HEK293T (cell line): ENCODE results near the gene PDCD2L.

Source experiments
- ARNT ChIP-seq: fragments of 450-650 bp; IDR thresholded peaks from 2 replicates; pipeline ENCODE4 v1.6.1; 2017; ENCODE audit warnings: mild to moderate bottlenecking
- BHLHE40 ChIP-seq: fragments of 450-650 bp; IDR thresholded peaks from 2 replicates; pipeline ENCODE4 v1.6.1; 2016; ENCODE audit warnings: mild to moderate bottlenecking, moderate library complexity, borderline replicate concordance
- CTBP1 ChIP-seq: fragments of 450-650 bp; IDR thresholded peaks from 2 replicates; pipeline ENCODE4 v1.6.1; 2016; ENCODE audit warnings: borderline replicate concordance
- FOXA1 ChIP-seq: fragments of 450-650 bp; IDR thresholded peaks from 2 replicates; pipeline ENCODE4 v1.6.1; 2016; ENCODE audit warnings: mild to moderate bottlenecking
- FOXK2 ChIP-seq: fragments of 450-650 bp; IDR thresholded peaks from 2 replicates; pipeline ENCODE4 v1.6.1; 2016; ENCODE audit warnings: mild to moderate bottlenecking
- HDGF ChIP-seq: fragments of 450-650 bp; IDR thresholded peaks from 2 replicates; pipeline ENCODE4 v1.6.1; 2017; ENCODE audit warnings: antibody characterized with exemption, borderline replicate concordance
- PKNOX1 ChIP-seq: fragments of 450-650 bp; IDR thresholded peaks from 2 replicates; pipeline ENCODE4 v1.6.1; 2016
- SP1 ChIP-seq: fragments of 450-650 bp; IDR thresholded peaks from 2 replicates; pipeline ENCODE4 v1.6.1; 2017
- TARDBP ChIP-seq: fragments of 450-650 bp; IDR thresholded peaks from 2 replicates; pipeline ENCODE4 v1.6.1; 2016
- ZNF384 ChIP-seq: fragments of 450-650 bp; IDR thresholded peaks from 2 replicates; pipeline ENCODE4 v1.6.1; 2016

DNA sequence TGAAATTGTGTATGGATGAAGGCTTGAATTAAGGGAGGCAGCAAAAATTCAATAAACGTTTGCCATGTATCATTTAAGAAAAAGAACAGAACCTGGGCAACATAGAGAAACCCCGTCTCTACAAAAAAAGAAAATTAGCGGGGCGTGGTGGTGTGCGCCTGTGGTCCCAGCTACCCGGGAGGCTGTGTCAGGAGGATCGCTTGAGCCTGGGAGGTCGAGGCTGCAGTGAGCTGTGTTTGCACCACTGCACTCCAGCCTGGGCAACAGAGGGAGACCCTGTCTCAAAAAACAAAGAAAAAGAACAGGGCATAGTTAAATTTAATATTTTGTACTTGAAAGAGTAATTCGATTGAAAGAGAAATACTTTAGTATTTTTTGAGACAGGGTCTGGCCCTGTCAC is 25.4 kb downstream of the PDCD2L start:
- no peak for TF ChIP-seq ZNF384
- no peak for TF ChIP-seq BHLHE40
- TF ChIP-seq HDGF = no peak
- TF ChIP-seq CTBP1 = no peak
- TF ChIP-seq FOXA1 = no peak
- no peak for TF ChIP-seq FOXK2
- no peak for TF ChIP-seq ARNT
- TF ChIP-seq PKNOX1 = no peak
- no peak for TF ChIP-seq SP1
- TF ChIP-seq TARDBP = no peak
